G401.6 (cell line): Measurements from ENCODE around the gene RPS18.
A peak's percentile ranks its signal among the peaks of the same experiment; 100 is the strongest.

Source experiments
- FAIRE-seq: peaks from 2 replicates; lab custom pipeline; 2012; peaks lifted over from hg19 to GRCh38; lab: Jason Lieb, UNC

The RPS18 gene

DNA sequence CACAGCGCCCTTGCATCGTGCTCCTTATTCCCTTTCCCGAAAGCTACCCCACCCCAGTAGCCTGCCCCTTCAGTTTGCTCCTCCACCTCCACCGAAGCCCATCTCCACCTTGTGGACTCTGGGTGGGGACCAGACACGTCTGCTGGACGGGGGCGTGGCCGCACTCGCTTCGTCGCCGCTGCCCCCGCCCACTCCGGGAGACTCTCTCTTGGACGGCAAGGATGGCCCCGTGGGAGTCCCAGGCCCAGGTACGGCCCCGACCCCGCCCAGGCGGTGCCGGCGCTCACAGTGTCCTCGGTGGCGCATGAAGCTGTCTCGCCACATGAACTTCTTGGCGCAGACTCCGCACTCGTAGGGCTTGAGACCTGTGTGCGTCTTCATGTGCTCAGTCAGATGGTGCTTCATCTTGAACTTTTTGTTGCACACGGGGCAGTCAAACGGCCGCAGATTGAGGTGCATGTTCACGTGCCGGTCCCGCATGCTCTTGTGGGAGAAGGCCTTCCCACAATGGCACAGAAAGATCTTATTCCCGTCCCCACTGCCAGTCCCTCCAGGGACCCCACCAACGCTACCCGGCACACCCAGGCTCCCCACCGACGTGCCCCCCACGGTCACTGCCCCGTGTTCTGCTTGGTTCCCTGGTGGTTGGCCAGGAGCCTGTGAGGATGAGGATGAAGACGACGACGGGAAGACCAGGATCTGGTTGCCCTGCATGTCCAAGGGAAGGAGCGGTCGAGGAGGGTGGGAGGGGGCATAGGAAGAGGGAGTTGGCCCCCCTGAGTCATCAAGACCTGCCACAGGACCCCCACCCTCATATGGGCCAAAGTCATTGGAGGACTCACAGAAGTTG is 43.3 kb downstream of the RPS18 start:
- no peak for FAIRE-seq

DNA sequence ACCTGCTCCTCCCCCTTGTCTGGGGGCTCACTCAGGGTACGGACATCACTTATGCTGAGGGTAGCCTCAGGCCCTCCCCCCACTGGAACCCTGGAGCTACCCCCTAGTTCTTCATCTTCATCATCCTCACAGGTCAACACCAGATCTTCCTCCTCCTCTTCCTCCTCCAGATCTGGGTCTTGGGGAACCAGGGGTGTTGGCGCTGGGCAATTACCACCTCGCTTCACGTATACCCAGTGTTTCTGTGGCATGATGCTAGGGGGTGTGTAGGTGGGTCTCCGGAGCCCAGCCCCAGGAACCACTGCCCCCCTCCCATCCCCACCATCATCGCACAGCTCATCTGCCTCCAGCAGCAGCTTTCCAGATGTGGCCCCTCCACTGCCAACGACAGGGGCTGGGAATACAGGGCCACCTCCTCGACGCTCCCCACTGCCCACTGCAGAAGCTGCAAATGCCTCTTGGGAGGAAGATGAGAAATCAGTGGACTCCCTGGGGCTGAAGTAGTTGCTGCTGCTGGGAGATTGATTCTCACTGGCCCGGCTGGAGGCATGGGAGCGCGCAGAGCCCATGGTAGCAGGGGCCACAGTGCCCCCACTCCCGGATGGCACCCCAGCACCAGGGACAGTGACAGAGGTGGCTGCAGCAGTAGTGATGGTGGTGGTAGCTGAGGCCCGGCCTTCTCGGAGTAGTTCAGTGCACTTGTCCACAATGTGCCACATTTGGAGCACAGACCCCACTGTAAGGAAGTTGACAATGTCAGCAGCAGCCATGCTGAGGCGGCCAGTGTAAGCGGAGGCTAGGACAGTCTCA is 44.1 kb downstream of the RPS18 start:
- no peak for FAIRE-seq

DNA sequence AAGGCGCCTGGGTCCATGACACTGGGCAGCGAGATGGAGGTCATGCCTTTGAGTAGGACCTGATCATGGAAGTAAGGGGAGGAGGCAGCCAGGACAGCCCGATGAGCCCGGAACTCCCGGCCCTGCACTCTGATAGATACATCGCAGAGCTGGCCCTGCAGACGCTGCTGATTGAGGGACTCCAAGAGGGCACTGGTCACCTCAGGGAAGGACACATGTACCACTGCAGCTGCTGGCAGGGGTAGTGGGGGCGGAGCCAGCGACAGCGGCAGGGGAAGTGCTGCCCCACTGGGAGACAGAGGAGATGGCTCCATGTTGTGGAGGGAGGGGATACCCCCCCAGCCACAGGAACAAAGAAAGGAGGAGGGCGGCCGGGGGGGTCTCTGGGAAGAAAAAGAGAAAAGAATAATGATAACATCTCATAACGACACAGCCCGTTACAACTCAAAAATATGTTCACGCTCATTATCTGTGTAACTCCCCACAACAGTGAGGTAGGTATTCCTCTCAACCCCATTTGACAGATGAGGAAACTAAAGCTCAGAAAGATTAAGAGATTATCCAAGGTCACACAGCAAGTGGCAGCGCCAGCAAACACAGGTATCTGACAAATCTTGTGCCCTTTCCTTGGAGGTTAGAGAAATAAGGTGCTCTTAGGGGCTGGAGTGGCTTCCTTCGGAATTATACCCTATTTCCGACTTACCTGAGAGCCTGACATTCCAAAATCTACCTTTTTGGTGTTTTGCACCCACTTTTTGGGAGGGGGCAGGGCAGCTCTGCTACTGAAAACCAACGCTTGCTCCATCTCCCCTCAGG is 44.9 kb downstream of the RPS18 start:
- no peak for FAIRE-seq

DNA sequence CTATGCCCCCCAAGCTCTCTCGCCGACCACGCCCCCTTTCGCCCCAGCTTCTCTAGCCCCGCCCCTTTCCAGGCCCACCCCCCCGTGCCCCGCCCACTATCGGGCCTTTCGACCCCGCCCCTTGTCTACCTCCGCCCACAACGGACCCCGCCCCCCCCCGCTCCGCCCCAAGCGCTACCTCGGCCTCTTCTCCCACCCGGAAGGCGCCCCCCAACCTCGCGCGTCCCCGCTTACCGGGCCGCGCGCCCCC is 45.5 kb downstream of the RPS18 start:
- no peak for FAIRE-seq

DNA sequence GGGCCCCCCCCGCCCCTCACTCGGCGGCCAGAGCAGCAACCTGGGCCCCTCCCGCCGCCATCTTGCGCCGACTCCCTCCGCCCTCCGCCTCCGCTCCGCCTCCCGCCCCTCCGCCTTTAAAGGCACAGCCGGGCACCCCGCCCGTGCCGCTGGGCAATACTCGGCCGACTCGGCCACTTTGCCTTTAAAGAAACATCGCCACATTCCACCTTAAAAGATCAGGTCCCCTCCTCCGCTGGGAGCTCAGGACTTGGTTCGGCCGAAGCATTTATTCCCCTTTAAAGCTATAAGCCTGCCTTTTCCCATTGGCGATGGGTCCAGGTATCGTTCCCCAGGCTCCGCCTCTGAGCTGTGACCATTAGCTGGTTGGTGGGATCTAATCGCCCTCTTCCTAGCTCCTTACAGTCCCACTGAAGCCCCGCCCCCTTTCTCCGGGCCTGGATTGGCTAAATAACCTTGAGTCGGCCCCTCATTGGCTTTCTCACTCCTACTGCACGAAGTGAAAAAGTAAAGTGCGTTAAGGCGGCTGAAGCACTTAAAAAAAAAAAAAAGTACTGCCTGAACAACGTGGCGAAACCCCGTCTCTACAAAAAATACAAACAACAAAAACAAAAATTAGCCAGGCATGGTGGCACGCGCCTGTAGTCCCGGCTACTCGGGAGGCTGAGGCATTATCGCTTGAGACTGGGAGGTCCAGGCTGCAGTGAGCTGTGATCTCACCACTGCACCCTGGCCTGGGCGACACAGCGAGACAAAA is 46.0 kb downstream of the RPS18 start, which contains the start of gene ZBTB22:
Gene ZBTB22 (minus strand): TSS at position 76 of the 757 bp plus-strand sequence. CDS start 828 bp downstream, outside the sequence.
- FAIRE-seq, result peak; percentile 99

DNA sequence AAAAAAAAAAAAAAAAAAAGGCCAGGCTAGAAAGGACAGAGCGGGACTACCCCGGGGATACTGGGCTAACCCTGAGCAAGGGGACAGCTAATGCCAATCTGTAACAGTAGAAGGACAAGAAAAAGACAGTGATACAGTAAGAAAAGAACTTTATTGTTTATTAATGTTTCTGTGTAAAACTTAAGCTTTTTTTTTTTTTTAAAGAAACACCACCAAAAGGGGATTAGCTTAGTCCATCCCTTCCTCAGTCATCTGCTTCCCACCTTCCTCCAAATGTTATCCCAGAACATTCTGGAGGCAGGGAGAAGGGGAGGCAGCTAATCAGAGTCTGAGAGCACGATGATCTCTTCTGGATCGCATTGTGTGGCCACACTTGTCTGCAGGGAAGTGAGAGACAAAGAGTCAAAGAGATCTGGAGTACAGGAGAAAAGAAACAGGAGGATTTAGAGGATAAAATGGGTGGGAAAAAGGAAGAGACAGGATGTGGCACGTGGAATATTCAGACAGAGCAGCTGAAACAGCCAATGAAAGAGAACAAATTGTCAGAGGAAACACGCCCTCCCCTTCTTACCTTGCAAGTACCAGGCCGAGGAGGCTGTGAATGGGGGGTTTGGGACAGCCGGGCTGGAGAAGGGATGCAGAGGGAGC is 46.7 kb downstream of the RPS18 start:
- no peak for FAIRE-seq

DNA sequence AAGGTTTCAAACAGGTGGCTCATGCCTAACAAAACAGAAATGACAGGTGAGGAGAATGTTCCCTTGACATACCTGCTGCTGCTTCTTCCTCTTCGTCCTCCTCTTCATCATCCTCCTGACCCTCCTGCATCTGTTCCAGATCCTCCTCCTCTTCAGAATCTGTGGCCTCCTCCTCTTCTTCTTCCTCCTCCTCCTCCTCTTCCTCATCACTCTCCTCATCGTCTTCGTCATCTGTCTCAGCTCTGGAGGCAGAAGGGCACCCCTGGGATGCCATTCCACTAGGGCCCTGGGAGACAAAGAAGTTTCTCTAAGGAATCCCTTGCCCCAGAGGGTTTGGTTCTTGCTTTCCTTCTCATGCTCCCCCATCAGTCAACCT is 48.1 kb downstream of the RPS18 start:
- FAIRE-seq, result no peak

DNA sequence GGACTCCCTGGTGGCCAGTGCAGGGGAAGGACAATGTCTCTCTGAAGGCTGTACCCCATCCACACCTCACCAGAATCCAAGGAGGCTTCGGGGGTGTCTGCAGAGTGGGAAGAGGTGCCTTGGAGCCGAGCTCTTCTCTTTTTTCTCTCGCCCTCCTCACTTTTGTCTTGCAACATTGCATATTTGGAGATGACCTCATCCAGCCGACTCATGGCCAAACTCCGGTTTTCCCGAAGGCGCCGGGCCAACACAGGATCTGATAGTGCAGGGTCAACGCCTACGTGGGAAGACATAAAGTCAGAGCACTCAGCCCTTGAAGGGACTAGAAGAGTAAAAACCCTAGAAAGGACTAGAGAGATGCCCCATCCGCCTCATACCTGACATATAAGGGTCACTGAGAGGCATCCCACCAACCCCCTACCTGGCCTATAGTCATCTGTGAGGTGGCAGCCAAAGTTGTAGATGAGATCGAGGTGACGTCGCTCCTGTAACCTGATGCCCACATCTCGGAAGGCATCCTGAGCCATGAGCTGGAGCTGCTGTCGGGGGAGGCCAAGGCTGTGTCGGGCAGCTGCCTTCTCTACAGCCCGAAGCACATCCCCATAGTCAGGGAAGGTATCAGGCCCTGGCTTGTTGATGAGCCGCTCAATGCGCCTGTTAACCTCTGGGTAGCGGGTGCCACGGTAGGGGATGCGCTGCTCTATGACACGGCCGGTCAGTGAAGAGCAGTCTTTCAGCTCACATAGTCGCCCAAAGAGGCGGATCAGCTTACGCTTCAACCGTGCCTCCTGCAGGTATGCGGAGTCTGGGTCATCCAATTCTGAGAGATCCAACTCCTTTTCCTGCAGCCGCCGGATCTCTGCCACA is 48.7 kb downstream of the RPS18 start:
- no peak for FAIRE-seq

DNA sequence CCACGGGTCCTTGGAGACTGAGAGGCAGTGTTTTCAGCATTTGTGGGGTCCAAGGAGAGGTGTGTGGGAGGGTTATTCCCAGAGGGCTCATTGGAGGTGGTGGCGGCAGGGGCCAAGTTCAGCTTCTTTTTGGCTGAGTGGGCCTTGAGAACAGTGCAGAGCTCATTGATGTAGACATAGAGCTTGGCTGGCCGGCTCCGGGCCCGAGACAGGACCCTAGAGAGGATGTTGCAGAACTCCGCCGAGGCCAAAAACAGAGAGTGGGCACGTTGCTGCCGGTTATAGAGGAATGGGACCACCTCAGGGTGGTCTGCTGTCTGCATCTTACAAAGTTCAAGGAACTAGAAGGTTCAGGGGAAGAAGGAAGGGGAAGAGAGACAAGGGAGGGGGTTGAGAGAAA is 49.4 kb downstream of the RPS18 start:
- FAIRE-seq, result no peak

DNA sequence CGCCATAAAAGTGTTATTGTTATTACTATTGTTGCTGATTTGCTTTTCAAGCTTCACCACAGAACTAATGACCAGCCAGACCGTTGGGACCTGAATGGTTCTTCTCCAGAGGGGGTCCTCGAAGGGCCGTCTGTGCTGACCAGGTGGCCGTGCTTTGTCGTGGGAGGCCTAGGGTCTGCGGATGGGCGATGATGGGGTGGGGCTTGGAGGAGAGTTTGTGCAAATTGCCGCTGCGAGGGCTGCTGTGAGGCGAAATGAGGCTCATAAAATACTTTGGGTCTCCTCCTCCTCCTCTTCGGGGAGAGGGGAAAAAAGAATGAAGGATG is 51.7 kb downstream of the RPS18 start:
- no peak for FAIRE-seq

DNA sequence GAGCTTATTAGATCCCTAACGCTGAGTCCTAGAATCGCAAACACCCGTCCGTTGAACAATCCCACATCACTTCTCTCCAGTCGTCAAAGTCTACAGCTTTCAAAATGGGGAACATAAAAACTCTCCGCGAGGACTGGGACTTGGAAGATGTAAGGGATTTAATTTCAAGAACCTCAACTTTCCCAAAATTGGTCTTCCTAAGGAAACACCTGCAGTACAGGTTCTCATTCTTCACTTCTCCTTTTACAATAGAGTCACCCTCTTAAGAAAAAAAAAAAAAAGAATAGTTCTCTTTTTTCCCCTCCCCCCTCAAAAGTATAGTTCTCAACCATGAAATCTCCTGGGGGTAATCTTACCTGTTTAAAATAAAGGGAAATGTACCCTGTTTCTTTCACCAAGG is 52.2 kb downstream of the RPS18 start:
- FAIRE-seq, result no peak
